ENCODE measurements around the gene PRR19. TPM values are rescaled to one million over a fixed set of nuclear protein-coding genes. Genes with fewer than 3 reads are reported as not detected.

The PRR19 gene
- total RNA-seq, 1 experiment from 2014 or later = 0.93 TPM

GRCh38 chr19:42269478-42270345 is 32.2 kb upstream of the PRR19 start:
- CTCF ChIA-PET = interaction anchor here (2.1 kb wide), 1 partner anchor 9 kb away, joined by 22 read pairs; no protein-coding TSS in a partner anchor

More at GRCh38 chr19:42269478-42270345, 32.2 kb upstream of the PRR19 start:
- no peaks in the 10 kb centered on the region for H3K9me2 ChIP-seq (ENCODE audit: insufficient read depth)
- peak overlapping the region; percentile 73 for H3K9ac ChIP-seq (ENCODE audit: low read length)
- TF ChIP-seq POLR2AphosphoS5 (IDR thresholded peaks at IDR 0.05; ENCODE audit: low read depth, low read length) (peak; percentile 1; the same call in 1 of the 2 replicates), ATF3 (IDR thresholded peaks at IDR 0.05) (no peak), REST (IDR thresholded peaks at IDR 0.05; ENCODE audit: low read depth) (no peak), POLR2A (IDR thresholded peaks at IDR 0.05; ENCODE audit: borderline replicate concordance, extremely low read depth, insufficient read depth, insufficient read length) (no peak), JUND (IDR thresholded peaks at IDR 0.05) (no peak)
- BruUV-seq (replicated peaks) = no TSS peak
- POLR2A ChIA-PET = interaction anchor here (0.5 to 1.6 kb wide), 4 partner anchors 10 to 21 kb away, joined by 3 to 4 read pairs (median 3); no protein-coding TSS in a partner anchor
- H3K9me3 ChIP-seq (ENCODE audit: control insufficient read depth in 1 of 2, insufficient read depth in 1 of 2, low read depth in 1 of 2, low read length in 2 of 2) = no peaks in the 10 kb centered on the region
- no peak for DNase-seq (ENCODE audit: low read depth, low spot score)
- H3K27ac ChIP-seq (ENCODE audit: low read depth, low read length) = peak overlapping the region; percentile 90
- H3K36me3 ChIP-seq (ENCODE audit: control insufficient read depth in 1 of 2, insufficient read depth in 2 of 2, low read length in 2 of 2) = peaks cover 0 to 5% of the 10 kb centered on the region in 2 experiments; a peak in 2 of 4 replicates
- peaks cover 23 to 32% of the 10 kb centered on the region in 2 experiments for H3K4me1 ChIP-seq (ENCODE audit: control insufficient read depth in 1 of 2, insufficient read depth in 2 of 2, low read length in 2 of 2)
- RAD21 ChIA-PET (ENCODE audit: low non-redundant PET in 1 of 2, low total read pairs in 2 of 2, uncharacterized antibody in 2 of 2, unreplicated experiment in 2 of 2) = interaction anchor here in 1 of 2 experiments (0.8 kb wide), 1 partner anchor 23 kb away, joined by 3 read pairs; no protein-coding TSS in a partner anchor
- H3K4me2 ChIP-seq (ENCODE audit: low read length) = peak overlapping the region; percentile 93
- H2AFZ ChIP-seq (ENCODE audit: low read depth, low read length, poor library complexity, severe bottlenecking) = no peak overlapping the region
- intact Hi-C loops (cut with micrococcal nuclease) = no loop called here
- H3K79me2 ChIP-seq (ENCODE audit: insufficient read depth, low read length) = peaks cover 16% of the 10 kb centered on the region
- H3K4me3 ChIP-seq (replicated peaks in 1 of 2; ENCODE audit: low read depth in 1 of 2, low read length in 2 of 2) = peak overlapping the region; percentile 74 to 80
- ATAC-seq = no peak
- no peaks in the 10 kb centered on the region for H4K20me1 ChIP-seq (ENCODE audit: insufficient read depth)
- no peaks in the 10 kb centered on the region for H3K27me3 ChIP-seq (ENCODE audit: insufficient read depth, low read length)

All from HCT116 (cell line).